ENCODE results near the gene LRRN4CL.

Gene LRRN4CL

DNA sequence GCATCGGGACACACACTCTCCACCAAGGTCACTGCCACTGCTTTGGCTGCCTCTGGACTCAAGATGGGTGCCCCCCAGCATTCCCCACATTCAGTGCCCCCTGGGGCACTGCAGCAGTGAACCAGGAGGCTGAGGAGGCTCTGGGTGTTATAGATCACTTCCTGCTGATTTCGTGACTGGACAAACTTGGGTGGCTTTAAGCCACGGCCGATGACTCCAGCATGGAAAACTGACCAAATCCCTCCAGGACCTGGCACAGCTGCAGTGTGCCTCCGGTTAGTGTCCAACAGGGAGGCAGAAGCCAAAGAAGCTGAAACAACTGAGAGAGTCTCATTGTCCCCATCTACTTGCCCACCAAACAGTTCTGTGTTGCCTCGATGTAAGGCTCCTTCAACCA is 41.7 kb downstream of the LRRN4CL start:
- no peak for TF ChIP-seq TCF12 (IDR thresholded peaks at IDR 0.05; ENCODE audit: low read depth)
- no peak for TF ChIP-seq EGR1 (IDR thresholded peaks at IDR 0.05)
- TF ChIP-seq YY1 (IDR thresholded peaks at IDR 0.05; ENCODE audit: low read depth), result no peak
- TF ChIP-seq RAD21 (IDR thresholded peaks at IDR 0.05; ENCODE audit: low read depth), result no peak
- no peak for TF ChIP-seq CREB1 (IDR thresholded peaks at IDR 0.05; ENCODE audit: low read depth)
- no peak for TF ChIP-seq TEAD4 (IDR thresholded peaks at IDR 0.05)
- TF ChIP-seq FOXM1 (IDR thresholded peaks at IDR 0.05; ENCODE audit: borderline replicate concordance, low read depth), result no peak
- TF ChIP-seq, protein P1, sequence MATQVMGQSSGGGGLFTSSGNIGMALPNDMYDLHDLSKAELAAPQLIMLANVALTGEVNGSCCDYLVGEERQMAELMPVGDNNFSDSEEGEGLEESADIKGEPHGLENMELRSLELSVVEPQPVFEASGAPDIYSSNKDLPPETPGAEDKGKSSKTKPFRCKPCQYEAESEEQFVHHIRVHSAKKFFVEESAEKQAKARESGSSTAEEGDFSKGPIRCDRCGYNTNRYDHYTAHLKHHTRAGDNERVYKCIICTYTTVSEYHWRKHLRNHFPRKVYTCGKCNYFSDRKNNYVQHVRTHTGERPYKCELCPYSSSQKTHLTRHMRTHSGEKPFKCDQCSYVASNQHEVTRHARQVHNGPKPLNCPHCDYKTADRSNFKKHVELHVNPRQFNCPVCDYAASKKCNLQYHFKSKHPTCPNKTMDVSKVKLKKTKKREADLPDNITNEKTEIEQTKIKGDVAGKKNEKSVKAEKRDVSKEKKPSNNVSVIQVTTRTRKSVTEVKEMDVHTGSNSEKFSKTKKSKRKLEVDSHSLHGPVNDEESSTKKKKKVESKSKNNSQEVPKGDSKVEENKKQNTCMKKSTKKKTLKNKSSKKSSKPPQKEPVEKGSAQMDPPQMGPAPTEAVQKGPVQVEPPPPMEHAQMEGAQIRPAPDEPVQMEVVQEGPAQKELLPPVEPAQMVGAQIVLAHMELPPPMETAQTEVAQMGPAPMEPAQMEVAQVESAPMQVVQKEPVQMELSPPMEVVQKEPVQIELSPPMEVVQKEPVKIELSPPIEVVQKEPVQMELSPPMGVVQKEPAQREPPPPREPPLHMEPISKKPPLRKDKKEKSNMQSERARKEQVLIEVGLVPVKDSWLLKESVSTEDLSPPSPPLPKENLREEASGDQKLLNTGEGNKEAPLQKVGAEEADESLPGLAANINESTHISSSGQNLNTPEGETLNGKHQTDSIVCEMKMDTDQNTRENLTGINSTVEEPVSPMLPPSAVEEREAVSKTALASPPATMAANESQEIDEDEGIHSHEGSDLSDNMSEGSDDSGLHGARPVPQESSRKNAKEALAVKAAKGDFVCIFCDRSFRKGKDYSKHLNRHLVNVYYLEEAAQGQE (IDR thresholded peaks at IDR 0.05; ENCODE audit: low read depth), result no peak
- TF ChIP-seq ZBTB7A (IDR thresholded peaks at IDR 0.05; ENCODE audit: low read depth), result no peak
- TF ChIP-seq, protein P2, sequence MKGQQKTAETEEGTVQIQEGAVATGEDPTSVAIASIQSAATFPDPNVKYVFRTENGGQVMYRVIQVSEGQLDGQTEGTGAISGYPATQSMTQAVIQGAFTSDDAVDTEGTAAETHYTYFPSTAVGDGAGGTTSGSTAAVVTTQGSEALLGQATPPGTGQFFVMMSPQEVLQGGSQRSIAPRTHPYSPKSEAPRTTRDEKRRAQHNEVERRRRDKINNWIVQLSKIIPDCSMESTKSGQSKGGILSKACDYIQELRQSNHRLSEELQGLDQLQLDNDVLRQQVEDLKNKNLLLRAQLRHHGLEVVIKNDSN (IDR thresholded peaks at IDR 0.05), result no peak
- no peak for TF ChIP-seq EP300 (IDR thresholded peaks at IDR 0.05; ENCODE audit: borderline replicate concordance)
- TF ChIP-seq TAF1 (IDR thresholded peaks at IDR 0.05; ENCODE audit: low read depth), result no peak

DNA sequence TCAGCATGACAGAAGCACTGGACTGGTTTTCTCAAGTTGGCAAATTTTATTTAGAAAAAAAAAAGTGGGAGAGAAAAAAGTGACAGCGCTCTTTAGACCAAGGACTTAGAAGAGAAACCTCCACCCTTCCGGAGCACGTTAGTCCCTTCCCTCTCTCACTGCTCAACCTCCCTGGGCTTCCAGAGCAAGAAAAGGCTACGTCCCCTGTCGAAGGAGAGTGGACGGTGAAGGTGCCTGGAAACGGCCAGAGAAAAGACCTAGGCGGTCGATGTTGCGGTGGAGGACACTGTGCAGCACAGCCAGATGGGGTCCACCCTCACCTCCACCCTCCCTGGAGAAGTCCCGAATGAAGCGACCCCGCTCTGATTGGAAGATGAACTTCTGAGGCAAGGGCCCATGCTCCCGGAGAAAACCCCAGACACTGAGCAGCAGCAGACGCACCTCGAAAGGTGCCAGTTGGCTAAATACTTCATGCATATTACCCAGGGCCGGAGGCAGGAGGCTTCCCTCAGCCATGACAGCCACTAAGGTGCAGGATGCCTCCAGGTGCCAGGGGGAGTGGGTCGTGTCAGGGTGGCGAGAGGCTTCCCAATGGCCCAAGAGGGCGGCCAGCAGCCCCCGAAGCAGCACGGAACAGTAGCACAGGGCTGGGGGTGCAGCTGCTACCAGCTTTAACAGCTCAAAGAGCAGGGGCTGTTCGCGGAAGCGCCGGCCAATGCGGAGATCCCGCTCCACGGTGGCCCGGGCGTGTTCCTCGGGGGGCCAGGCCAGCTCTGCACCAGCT is 42.3 kb downstream of the LRRN4CL start:
- no peak for TF ChIP-seq ZBTB7A (IDR thresholded peaks at IDR 0.05; ENCODE audit: low read depth)
- TF ChIP-seq, protein P3, sequence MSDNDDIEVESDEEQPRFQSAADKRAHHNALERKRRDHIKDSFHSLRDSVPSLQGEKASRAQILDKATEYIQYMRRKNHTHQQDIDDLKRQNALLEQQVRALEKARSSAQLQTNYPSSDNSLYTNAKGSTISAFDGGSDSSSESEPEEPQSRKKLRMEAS (IDR thresholded peaks at IDR 0.05), result 0 out of 2 replicates have a peak, but pooled peaks have one; percentile 6

DNA sequence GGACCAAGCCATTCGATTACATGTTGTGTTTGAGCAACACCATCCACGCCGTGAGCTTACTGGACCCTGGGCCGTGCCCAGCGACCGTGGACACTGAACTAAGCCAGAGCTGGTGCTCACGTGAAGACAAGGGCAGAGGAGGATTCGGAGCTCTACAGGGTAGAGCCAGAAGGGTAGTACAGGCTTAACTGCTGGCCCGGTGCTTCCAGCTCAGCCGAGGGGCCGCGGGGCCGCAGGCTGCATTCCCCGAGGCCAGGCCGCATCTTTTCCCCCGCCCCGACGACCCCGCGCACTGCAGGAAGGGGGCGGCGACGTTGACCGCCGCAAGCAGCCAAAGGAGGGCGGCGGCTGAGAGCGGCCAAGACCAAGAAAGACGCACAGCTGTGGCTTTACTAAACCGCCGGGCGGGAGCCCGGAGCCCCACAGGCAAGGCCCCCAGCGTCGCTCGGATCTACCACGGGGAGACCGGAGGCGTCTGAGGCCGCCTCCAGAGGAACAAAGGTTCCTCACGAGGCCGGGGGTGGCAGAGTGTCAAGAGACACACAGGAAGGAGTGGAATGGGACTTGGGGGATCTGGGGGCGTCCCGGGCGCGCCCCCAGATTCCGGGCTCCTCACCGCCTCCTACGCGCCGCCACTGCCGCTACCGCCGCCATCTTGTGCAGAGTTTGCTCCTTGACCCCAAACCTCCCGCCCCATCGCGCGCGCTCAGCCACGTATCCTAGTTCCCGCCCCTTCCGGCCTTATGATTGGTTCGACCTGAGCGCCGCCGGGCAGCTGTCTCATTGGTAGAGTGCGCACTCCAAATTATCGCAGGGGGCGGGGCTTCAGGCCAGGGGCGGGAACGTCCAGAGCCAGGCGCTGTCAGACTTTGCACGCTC is 43.1 kb downstream of the LRRN4CL start, which contains the start of gene GANAB:
Gene GANAB (minus strand): TSS at position 668 of the 879 bp plus-strand sequence. CDS start 14 bp downstream, at position 654.
- no peak for TF ChIP-seq NFIC (IDR thresholded peaks at IDR 0.05)
- TF ChIP-seq, protein P2 (IDR thresholded peaks at IDR 0.05), result peak; percentile 31; the same call in 1 of the 2 replicates
- TF ChIP-seq, protein P1 (IDR thresholded peaks at IDR 0.05; ENCODE audit: low read depth), result no peak
- TF ChIP-seq TEAD4 (IDR thresholded peaks at IDR 0.05), result peak; percentile 40; the same call in 1 of the 2 replicates
- no peak for TF ChIP-seq CEBPB (IDR thresholded peaks at IDR 0.05)
- TF ChIP-seq EGR1 (IDR thresholded peaks at IDR 0.05), result no peak
- peak; percentile 13; the same call in 1 of the 2 replicates for TF ChIP-seq TCF12 (IDR thresholded peaks at IDR 0.05; ENCODE audit: low read depth)
- no peak for TF ChIP-seq ZBTB7A (IDR thresholded peaks at IDR 0.05; ENCODE audit: low read depth)
- TF ChIP-seq CREB1 (IDR thresholded peaks at IDR 0.05; ENCODE audit: low read depth), result peak; percentile 79
- peak; percentile 99 for TF ChIP-seq TAF1 (IDR thresholded peaks at IDR 0.05; ENCODE audit: low read depth)
- TF ChIP-seq YY1 (IDR thresholded peaks at IDR 0.05; ENCODE audit: low read depth), result peak; percentile 97
- no peak for TF ChIP-seq EP300 (IDR thresholded peaks at IDR 0.05; ENCODE audit: borderline replicate concordance)
- TF ChIP-seq RAD21 (IDR thresholded peaks at IDR 0.05; ENCODE audit: low read depth), result no peak
- TF ChIP-seq, protein P3 (IDR thresholded peaks at IDR 0.05), result peak; percentile 63
- TF ChIP-seq FOXM1 (IDR thresholded peaks at IDR 0.05; ENCODE audit: borderline replicate concordance, low read depth), result no peak; the same call in 1 of the 2 replicates

DNA sequence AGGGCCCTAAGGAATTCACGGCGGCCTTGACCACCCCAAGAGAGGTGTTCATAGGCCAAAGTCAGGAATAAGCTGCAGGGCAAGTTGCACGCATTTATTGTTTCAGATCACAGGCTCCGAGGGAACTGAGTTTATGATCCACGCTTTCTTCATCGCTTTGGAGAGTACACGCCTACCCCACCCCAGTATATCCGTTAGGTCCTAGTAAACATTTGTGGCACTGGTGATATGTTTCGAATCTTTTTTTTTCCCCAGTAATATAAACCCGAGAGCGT is 43.7 kb downstream of the LRRN4CL start:
- TF ChIP-seq YY1 (IDR thresholded peaks at IDR 0.05; ENCODE audit: low read depth) (no peak), TEAD4 (IDR thresholded peaks at IDR 0.05) (no peak), CREB1 (IDR thresholded peaks at IDR 0.05; ENCODE audit: low read depth) (no peak), ZBTB7A (IDR thresholded peaks at IDR 0.05; ENCODE audit: low read depth) (no peak), TCF12 (IDR thresholded peaks at IDR 0.05; ENCODE audit: low read depth) (no peak), CEBPB (IDR thresholded peaks at IDR 0.05) (no peak), EP300 (IDR thresholded peaks at IDR 0.05; ENCODE audit: borderline replicate concordance) (no peak), NFIC (IDR thresholded peaks at IDR 0.05) (no peak), FOXM1 (IDR thresholded peaks at IDR 0.05; ENCODE audit: borderline replicate concordance, low read depth) (no peak), EGR1 (IDR thresholded peaks at IDR 0.05) (no peak), TAF1 (IDR thresholded peaks at IDR 0.05; ENCODE audit: low read depth) (no peak), RAD21 (IDR thresholded peaks at IDR 0.05; ENCODE audit: low read depth) (no peak)
- TF ChIP-seq, protein P3 (IDR thresholded peaks at IDR 0.05), result no peak
- TF ChIP-seq, protein P1 (IDR thresholded peaks at IDR 0.05; ENCODE audit: low read depth), result no peak
- TF ChIP-seq, protein P2 (IDR thresholded peaks at IDR 0.05), result no peak
